Measurements from ENCODE around the gene LRRN2. TPM values are rescaled to one million over a fixed set of nuclear protein-coding genes. Genes with fewer than 3 reads are reported as not detected.
"Not testable (repeated sequence)": the region's sequence is repeated elsewhere in the genome, so short reads cannot be mapped to it uniquely, and the experiment has no call there.

Gene LRRN2
- total RNA-seq, 1 experiment from 2014 or later = 4.6 TPM

GRCh38 chr1:204633665-204634064 lies 51.9 kb downstream of the LRRN2 start:
- intact Hi-C loops (cut with micrococcal nuclease; ENCODE audit: unreplicated experiment) = no loop called here
- no peaks in the 10 kb centered on the region for H3K36me3 ChIP-seq (ENCODE audit: low read depth)
- peaks cover 6% of the 10 kb centered on the region; the same call in 1 of the 2 replicates for H3K27me3 ChIP-seq (ENCODE audit: insufficient read depth, low read depth)
- ChIA-PET POLR2A (ENCODE audit: unreplicated experiment) (no interaction called here), CTCF (no interaction called here)
- no peak overlapping the region for H2AFZ ChIP-seq
- no TSS peak for BruUV-seq (replicated peaks)
- H3K4me2 ChIP-seq = no peak overlapping the region
- DNase-seq = no peak
- no peaks in the 10 kb centered on the region for H3K9me2 ChIP-seq (ENCODE audit: insufficient read depth)
- H3K4me1 ChIP-seq (replicated peaks; ENCODE audit: insufficient read depth) = no peaks in the 10 kb centered on the region
- H3K4me3 ChIP-seq = no peak overlapping the region
- no peak overlapping the region for H3K27ac ChIP-seq
- no peaks in the 10 kb centered on the region for H3K79me2 ChIP-seq (ENCODE audit: low read depth)
- H4K20me1 ChIP-seq (ENCODE audit: insufficient read depth) = no peaks in the 10 kb centered on the region
- H3K9me3 ChIP-seq (ENCODE audit: insufficient read depth, low read depth) = no peaks in the 10 kb centered on the region; the same call in 1 of the 2 replicates
- no peaks in the 10 kb centered on the region for H3F3A ChIP-seq (ENCODE audit: insufficient read depth, low read depth)
- TF ChIP-seq CTCF (conservative IDR thresholded peaks at IDR 0.05) (no peak), EZH2 (IDR thresholded peaks at IDR 0.05; ENCODE audit: low read depth) (no peak)

GRCh38 chr1:204630132-204630905 lies 55.2 kb downstream of the LRRN2 start:
- no peak overlapping the region for H2AFZ ChIP-seq
- CTCF ChIA-PET = interaction anchor here (0.7 kb wide), 1 partner anchor 179 kb away, joined by 3 read pairs; no protein-coding TSS in a partner anchor
- H4K20me1 ChIP-seq (ENCODE audit: insufficient read depth) = no peaks in the 10 kb centered on the region
- TF ChIP-seq EZH2 (IDR thresholded peaks at IDR 0.05; ENCODE audit: low read depth) (no peak), CTCF (conservative IDR thresholded peaks at IDR 0.05) (no peak)
- intact Hi-C loops (cut with micrococcal nuclease; ENCODE audit: unreplicated experiment) = no loop called here
- no peak for DNase-seq
- H3F3A ChIP-seq (ENCODE audit: insufficient read depth, low read depth) = no peaks in the 10 kb centered on the region
- H3K36me3 ChIP-seq (ENCODE audit: low read depth) = no peaks in the 10 kb centered on the region
- no peaks in the 10 kb centered on the region for H3K79me2 ChIP-seq (ENCODE audit: low read depth)
- no peak overlapping the region for H3K4me3 ChIP-seq
- BruUV-seq (replicated peaks) = no TSS peak
- H3K9me2 ChIP-seq (ENCODE audit: insufficient read depth) = no peaks in the 10 kb centered on the region
- POLR2A ChIA-PET (ENCODE audit: unreplicated experiment) = no interaction called here
- H3K4me1 ChIP-seq (replicated peaks; ENCODE audit: insufficient read depth) = no peaks in the 10 kb centered on the region
- peaks cover 3% of the 10 kb centered on the region; the same call in 1 of the 2 replicates for H3K27me3 ChIP-seq (ENCODE audit: insufficient read depth, low read depth)
- no peak overlapping the region for H3K27ac ChIP-seq
- H3K9me3 ChIP-seq (ENCODE audit: insufficient read depth, low read depth) = no peaks in the 10 kb centered on the region; the same call in 1 of the 2 replicates
- no peak overlapping the region for H3K4me2 ChIP-seq

DNA sequence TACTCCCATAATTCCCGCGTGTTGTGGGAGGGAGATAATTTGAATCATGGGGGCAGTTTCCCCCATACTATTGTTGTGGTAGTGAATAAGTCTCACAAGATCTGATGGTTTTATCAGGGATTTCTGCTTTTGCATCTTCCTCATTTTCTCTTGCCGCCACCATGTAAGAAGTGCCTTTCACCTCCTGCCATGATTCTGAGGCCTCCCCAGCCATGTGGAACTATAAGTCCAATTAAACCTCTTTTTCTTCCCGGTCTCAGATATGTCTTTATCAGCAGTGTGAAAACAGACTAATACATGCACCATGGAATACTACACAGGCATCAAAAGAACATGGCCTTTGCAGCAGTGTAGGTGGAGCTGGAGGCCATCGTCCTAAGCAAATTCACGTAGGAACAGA lies 56.1 kb downstream of the LRRN2 start:
- H3K27me3 ChIP-seq (ENCODE audit: insufficient read depth, low read depth); H3K27ac ChIP-seq; H3K79me2 ChIP-seq (ENCODE audit: low read depth); H3K36me3 ChIP-seq (ENCODE audit: low read depth); DNase-seq; H3K9me2 ChIP-seq (ENCODE audit: insufficient read depth); intact Hi-C loops (cut with micrococcal nuclease; ENCODE audit: unreplicated experiment); BruUV-seq (replicated peaks); H3K4me1 ChIP-seq (replicated peaks; ENCODE audit: insufficient read depth); H4K20me1 ChIP-seq (ENCODE audit: insufficient read depth); CTCF ChIA-PET; H3K4me2 ChIP-seq; H2AFZ ChIP-seq; H3F3A ChIP-seq (ENCODE audit: insufficient read depth, low read depth); H3K4me3 ChIP-seq; H3K9me3 ChIP-seq (ENCODE audit: insufficient read depth, low read depth); POLR2A ChIA-PET (ENCODE audit: unreplicated experiment): not testable (repeated sequence)

Measured in PC-9 (cell line).